Tibial nerve (tissue), 3 donors: ENCODE results near the gene CASP9.

Source experiments
- CTCF ChIP-seq, 5 experiments: fragments of 200-600 bp in 3 of 5; fragments of 450-650 bp in 2 of 5; sonication (generic) in 3 of 5; IDR thresholded peaks; one replicate each; pipeline ENCODE4 v1.5.1; 2016 to 2019; ENCODE audit warnings: antibody characterized with exemption in 5 of 5, mild to moderate bottlenecking in 3 of 5, moderate library complexity in 2 of 5
- POLR2A ChIP-seq, 2 donors: fragments of 450-650 bp; IDR thresholded peaks; one replicate each; pipeline ENCODE4 v1.6.1; 2017; ENCODE audit warnings: antibody characterized with exemption in 2 of 2, mild to moderate bottlenecking in 2 of 2, moderate library complexity in 2 of 2

GRCh38 chr1:15453734-15454133 is 70.3 kb downstream of the CASP9 start:
- TF ChIP-seq POLR2A (IDR thresholded peaks at IDR 0.05) (no peak), CTCF (IDR thresholded peaks at IDR 0.05) (no peak)
